Kidney (tissue), 14 donors: Measurements from ENCODE around the gene SEMA3A. TPM values are rescaled to one million over a fixed set of nuclear protein-coding genes. Genes with fewer than 3 reads are reported as not detected.

Source experiments
- DNase-seq, 5 donors: peaks; one replicate each; pipeline ENCODE4 v3.0.0-alpha.2; 2013 to 2020
- FAIRE-seq: peaks from 2 replicates; lab custom pipeline; 2012; peaks lifted over from hg19 to GRCh38; lab: Jason Lieb, UNC
- H3K27ac ChIP-seq, 2 donors: one replicate each; pipeline ENCODE4 v1.7.0; 2013; ENCODE audit warnings: low read depth in 2 of 2, low read length in 2 of 2, inconsistent platforms in 1 of 2
- H3K27me3 ChIP-seq: one replicate; pipeline ENCODE4 v1.7.1; 2013; ENCODE audit warnings: low read length, inconsistent platforms; ENCODE audit not compliant: control insufficient read depth, insufficient read depth
- H3K36me3 ChIP-seq, 3 donors: one replicate each; pipeline versions ENCODE4 v1.7.0 to v1.7.1; 2013; ENCODE audit warnings: low read length in 3 of 3, control low read depth in 1 of 3, inconsistent platforms in 1 of 3; ENCODE audit not compliant: insufficient read depth in 3 of 3, control insufficient read depth in 2 of 3
- H3K4me1 ChIP-seq, 3 donors: one replicate each; pipeline versions ENCODE4 v1.7.0 to v1.7.1; 2013; ENCODE audit warnings: low read length in 3 of 3, inconsistent platforms in 1 of 3, low read depth in 1 of 3; ENCODE audit not compliant: control insufficient read depth in 2 of 3, insufficient read depth in 2 of 3
- H3K4me3 ChIP-seq, 3 donors: one replicate each; pipeline versions ENCODE4 v1.7.0 to v1.8.1; 2013; ENCODE audit warnings: low read length in 3 of 3, control low read depth in 1 of 3, inconsistent platforms in 1 of 3
- H3K9ac ChIP-seq, 3 donors: one replicate each; pipeline versions ENCODE4 v1.7.0 to v1.7.1; 2013; ENCODE audit warnings: low read length in 3 of 3, control low read depth in 1 of 3, inconsistent platforms in 1 of 3
- H3K9me3 ChIP-seq, 3 donors: one replicate each; pipeline versions ENCODE4 v1.7.0 to v1.7.1; 2013; ENCODE audit warnings: low read length in 3 of 3, control low read depth in 1 of 3, inconsistent platforms in 1 of 3; ENCODE audit not compliant: control insufficient read depth in 2 of 3, insufficient read depth in 1 of 3
- CTCF ChIP-seq: IDR thresholded peaks from 3 replicates; pipeline ENCODE4 v1.5.1; 2012; ENCODE audit warnings: mild to moderate bottlenecking, moderate library complexity, borderline replicate concordance; ENCODE audit not compliant: insufficient read depth; ENCODE audit errors: extremely low read depth
- intact Hi-C: fragments of 100-400 bp; cut with DNase I; formaldehyde crosslinking; loops from one replicate; pipeline ENCODE4 v1.11.1; 2022
- polyA plus RNA-seq: library from polyadenylated mRNA; stranded (reverse); fragments of 350-450 nt; fragmentation: Illumina TruSeq; extraction: RNeasy Lipid Tissue Mini Kit (QIAGEN cat#74804); gene quantifications from one replicate; pipeline ENCODE4 v1.2.3, GENCODE V29; 2014; ENCODE audit warnings: low read depth, low replicate concordance; ENCODE audit not compliant: insufficient read depth
- total RNA-seq: library from RNA; stranded (reverse); fragmentation: NEBNext Ultra II Directional; extraction: Animal tissue kit (Norgen Biotek cat#: 25700); gene quantifications from one replicate; pipeline ENCODE4 v1.2.1, GENCODE V29; 2021
- donor health status: control.
- donor health status: control.
- donor health status: control.
- donor health status: control.
- donor health status: control.
- donor health status: DM: yes; HTN: yes; CAD: no.
- donor health status: Normal renal cell carcinoma (clear cell type).

Gene SEMA3A
- total and polyA plus RNA-seq, 2 donors from 2014 or later: 0.34 to 10.7 TPM

- no peak for FAIRE-seq
Observed at GRCh38 chr7:84136809-84137208, 57.8 kb downstream of the SEMA3A start.

GRCh38 chr7:84136336-84136735 is 58.3 kb downstream of the SEMA3A start:
- Histone ChIP-seq H3K4me3 (no peak overlapping the region), H3K27ac (no peak overlapping the region), H3K36me3 (no peaks in the 10 kb centered on the region), H3K9ac (no peak overlapping the region), H3K27me3 (no peaks in the 10 kb centered on the region), H3K9me3 (no peaks in the 10 kb centered on the region), H3K4me1 (no peaks in the 10 kb centered on the region)
- no peak for TF ChIP-seq CTCF
- FAIRE-seq: no peak
- intact Hi-C loops: no loop called here
- peak in 1 of 5 donors; percentile 26 for DNase-seq

More at GRCh38 chr7:84136809-84137208, 57.8 kb downstream of the SEMA3A start:
- Histone ChIP-seq H3K9ac (no peak overlapping the region), H3K36me3 (no peaks in the 10 kb centered on the region), H3K4me3 (no peak overlapping the region), H3K27me3 (no peaks in the 10 kb centered on the region), H3K4me1 (no peaks in the 10 kb centered on the region), H3K27ac (no peak overlapping the region), H3K9me3 (no peaks in the 10 kb centered on the region)
- no peak for DNase-seq
- intact Hi-C loops: no loop called here
- no peak for TF ChIP-seq CTCF

- Histone ChIP-seq H3K36me3 (no peaks in the 10 kb centered on the region), H3K9ac (no peak overlapping the region), H3K4me1 (no peaks in the 10 kb centered on the region), H3K4me3 (no peak overlapping the region), H3K27ac (no peak overlapping the region), H3K9me3 (no peaks in the 10 kb centered on the region), H3K27me3 (no peaks in the 10 kb centered on the region)
- intact Hi-C loops: no loop called here
- no peak for FAIRE-seq
- no peak for TF ChIP-seq CTCF
- no peak for DNase-seq
Observed at GRCh38 chr7:84134169-84134568, 60.4 kb downstream of the SEMA3A start.

GRCh38 chr7:84125654-84126053 is 68.9 kb downstream of the SEMA3A start:
- intact Hi-C loops: no loop called here
- FAIRE-seq: no peak

More at GRCh38 chr7:84125654-84126053, 68.9 kb downstream of the SEMA3A start:
- no peak for TF ChIP-seq CTCF
- Histone ChIP-seq H3K27me3 (no peaks in the 10 kb centered on the region), H3K9me3 (no peaks in the 10 kb centered on the region), H3K9ac (no peak overlapping the region), H3K4me1 (no peaks in the 10 kb centered on the region), H3K27ac (no peak overlapping the region), H3K36me3 (no peaks in the 10 kb centered on the region), H3K4me3 (no peak overlapping the region)
- DNase-seq: no peak
